ENCODE measurements around the gene PAX8. TPM values are rescaled to one million over a fixed set of nuclear protein-coding genes. Genes with fewer than 3 reads are reported as not detected.

Gene PAX8
- total RNA-seq, 1 donor from 2014 or later = 2.9 TPM

GRCh38 chr2:113182471-113183260 lies 96.1 kb downstream of the PAX8 start:
- no peaks in the 10 kb centered on the region for H3K79me2 ChIP-seq (ENCODE audit: low read depth)
- H3K27me3 ChIP-seq = no peaks in the 10 kb centered on the region
- Mint-ChIP-seq H3K27me3 (ENCODE audit: insufficient read depth, low read depth) (peaks cover 5% of the 10 kb centered on the region), H3K27ac (no peak overlapping the region), H3K36me3 (no peaks in the 10 kb centered on the region), H3K9me3 (no peaks in the 10 kb centered on the region), H3K4me1 (peaks cover 13% of the 10 kb centered on the region), H3K4me3 (no peak overlapping the region)
- H4K20me1 ChIP-seq (ENCODE audit: low read depth) = no peaks in the 10 kb centered on the region
- no peak for TF ChIP-seq EZH2phosphoT487 (IDR thresholded peaks at IDR 0.05)
- no peak for TF ChIP-seq CTCF (IDR thresholded peaks at IDR 0.05)
- TF ChIP-seq EZH2 (IDR thresholded peaks at IDR 0.05) = no peak
- no peak overlapping the region for H3K27ac ChIP-seq
- no peak overlapping the region for H3K9ac ChIP-seq
- no peak overlapping the region for H3K4me3 ChIP-seq
- DNase-seq (ENCODE audit: low spot score) = no peak
- H3K4me1 ChIP-seq = no peaks in the 10 kb centered on the region
- H3K36me3 ChIP-seq = no peaks in the 10 kb centered on the region
- H3K4me2 ChIP-seq = no peak overlapping the region
- H3F3A ChIP-seq (ENCODE audit: low read depth) = no peaks in the 10 kb centered on the region
- no peaks in the 10 kb centered on the region for H3K9me3 ChIP-seq (ENCODE audit: low read depth)
- H2AFZ ChIP-seq (replicated peaks) = no peak overlapping the region

GRCh38 chr2:113181258-113182051 lies 97.3 kb downstream of the PAX8 start:
- Histone ChIP-seq H3K79me2 (ENCODE audit: low read depth) (no peaks in the 10 kb centered on the region), H3F3A (ENCODE audit: low read depth) (no peaks in the 10 kb centered on the region), H4K20me1 (ENCODE audit: low read depth) (no peaks in the 10 kb centered on the region), H3K27ac (no peak overlapping the region), H3K4me1 (no peaks in the 10 kb centered on the region), H2AFZ (replicated peaks) (no peak overlapping the region), H3K4me3 (no peak overlapping the region), H3K27me3 (no peaks in the 10 kb centered on the region), H3K9me3 (ENCODE audit: low read depth) (no peaks in the 10 kb centered on the region), H3K9ac (no peak overlapping the region), H3K4me2 (no peak overlapping the region), H3K36me3 (no peaks in the 10 kb centered on the region)
- H3K4me1 Mint-ChIP-seq = peaks cover 15% of the 10 kb centered on the region
- TF ChIP-seq EZH2 (IDR thresholded peaks at IDR 0.05) = no peak
- no peak for TF ChIP-seq EZH2phosphoT487 (IDR thresholded peaks at IDR 0.05)
- no peak for TF ChIP-seq CTCF (IDR thresholded peaks at IDR 0.05)
- H3K27me3 Mint-ChIP-seq (ENCODE audit: insufficient read depth, low read depth) = peaks cover 5% of the 10 kb centered on the region
- no peaks in the 10 kb centered on the region for H3K9me3 Mint-ChIP-seq
- no peaks in the 10 kb centered on the region for H3K36me3 Mint-ChIP-seq
- H3K27ac Mint-ChIP-seq = peak overlapping the region; percentile 44
- H3K4me3 Mint-ChIP-seq = no peak overlapping the region
- DNase-seq (ENCODE audit: low spot score) = no peak

GRCh38 chr2:113180131-113180946 lies 98.4 kb downstream of the PAX8 start:
- Histone ChIP-seq H3K27ac (no peak overlapping the region), H4K20me1 (ENCODE audit: low read depth) (no peaks in the 10 kb centered on the region), H2AFZ (replicated peaks) (no peak overlapping the region), H3K4me3 (no peak overlapping the region), H3F3A (ENCODE audit: low read depth) (no peaks in the 10 kb centered on the region), H3K4me2 (no peak overlapping the region), H3K9me3 (ENCODE audit: low read depth) (no peaks in the 10 kb centered on the region), H3K27me3 (no peaks in the 10 kb centered on the region), H3K4me1 (no peaks in the 10 kb centered on the region), H3K36me3 (no peaks in the 10 kb centered on the region), H3K79me2 (ENCODE audit: low read depth) (no peaks in the 10 kb centered on the region), H3K9ac (no peak overlapping the region)
- no peak for DNase-seq (ENCODE audit: low spot score)
- no peaks in the 10 kb centered on the region for H3K9me3 Mint-ChIP-seq
- peaks cover 5% of the 10 kb centered on the region for H3K27me3 Mint-ChIP-seq (ENCODE audit: insufficient read depth, low read depth)
- H3K36me3 Mint-ChIP-seq = no peaks in the 10 kb centered on the region
- no peak for TF ChIP-seq CTCF (IDR thresholded peaks at IDR 0.05)
- TF ChIP-seq EZH2 (IDR thresholded peaks at IDR 0.05) = no peak
- TF ChIP-seq EZH2phosphoT487 (IDR thresholded peaks at IDR 0.05) = no peak
- H3K4me3 Mint-ChIP-seq = no peak overlapping the region
- H3K27ac Mint-ChIP-seq = no peak overlapping the region
- peaks cover 19% of the 10 kb centered on the region for H3K4me1 Mint-ChIP-seq
